Thyroid gland (tissue), 4 donors: ENCODE measurements around the gene KLF11.

ENCODE experiments used
- POLR2A ChIP-seq, 2 donors: fragments of 450-650 bp; IDR thresholded peaks; one replicate each; pipeline ENCODE4 v1.6.1; 2017; ENCODE audit warnings: antibody characterized with exemption in 2 of 2, mild to moderate bottlenecking in 2 of 2, moderate library complexity in 1 of 2
- TF ChIP-seq, protein P1 (sequence below), 6 experiments: fragments of 200-600 bp in 3 of 6; fragments of 450-650 bp in 3 of 6; sonication (generic) in 3 of 6; IDR thresholded peaks; one replicate each; pipeline ENCODE4 v1.5.1; 2016 to 2019; ENCODE audit warnings: antibody characterized with exemption in 6 of 6, mild to moderate bottlenecking in 2 of 6, inconsistent platforms in 1 of 6, moderate library complexity in 1 of 6

DNA sequence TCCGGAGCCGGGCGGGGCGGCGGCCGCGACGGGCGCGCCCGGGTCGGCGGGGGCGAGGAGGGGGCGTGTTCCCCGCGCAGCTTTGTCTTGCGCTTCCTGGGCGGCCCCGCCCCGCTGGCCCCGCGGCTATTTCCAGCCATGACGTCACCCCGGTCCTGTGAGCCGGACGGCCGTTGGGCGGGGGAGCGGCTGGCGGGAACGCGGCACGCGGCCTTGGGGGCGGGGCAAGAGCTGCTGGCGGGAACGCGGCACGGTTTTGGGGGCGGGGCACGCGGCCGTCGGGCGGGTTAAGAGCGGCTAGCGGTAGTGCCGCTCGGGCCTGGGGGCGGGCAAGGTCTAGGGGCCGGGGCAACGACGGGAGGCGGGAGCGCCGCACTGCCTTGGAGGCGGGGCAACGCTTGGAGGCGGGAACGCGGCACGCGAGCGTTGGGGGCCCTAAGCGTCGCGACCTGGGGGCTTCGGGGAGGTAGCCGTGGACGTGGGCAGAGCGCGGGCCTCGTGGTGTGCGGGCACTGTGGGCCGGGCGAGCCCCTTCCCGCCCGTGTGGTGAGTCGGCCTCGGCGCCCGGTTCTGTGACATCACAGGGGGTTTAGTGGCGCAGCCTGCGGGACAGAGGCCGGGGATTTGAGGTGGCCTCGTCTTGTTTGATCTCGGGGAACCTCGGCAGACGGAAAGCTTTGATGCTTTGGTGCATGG is 704 bp downstream of the KLF11 start:
- TF ChIP-seq, protein P1, sequence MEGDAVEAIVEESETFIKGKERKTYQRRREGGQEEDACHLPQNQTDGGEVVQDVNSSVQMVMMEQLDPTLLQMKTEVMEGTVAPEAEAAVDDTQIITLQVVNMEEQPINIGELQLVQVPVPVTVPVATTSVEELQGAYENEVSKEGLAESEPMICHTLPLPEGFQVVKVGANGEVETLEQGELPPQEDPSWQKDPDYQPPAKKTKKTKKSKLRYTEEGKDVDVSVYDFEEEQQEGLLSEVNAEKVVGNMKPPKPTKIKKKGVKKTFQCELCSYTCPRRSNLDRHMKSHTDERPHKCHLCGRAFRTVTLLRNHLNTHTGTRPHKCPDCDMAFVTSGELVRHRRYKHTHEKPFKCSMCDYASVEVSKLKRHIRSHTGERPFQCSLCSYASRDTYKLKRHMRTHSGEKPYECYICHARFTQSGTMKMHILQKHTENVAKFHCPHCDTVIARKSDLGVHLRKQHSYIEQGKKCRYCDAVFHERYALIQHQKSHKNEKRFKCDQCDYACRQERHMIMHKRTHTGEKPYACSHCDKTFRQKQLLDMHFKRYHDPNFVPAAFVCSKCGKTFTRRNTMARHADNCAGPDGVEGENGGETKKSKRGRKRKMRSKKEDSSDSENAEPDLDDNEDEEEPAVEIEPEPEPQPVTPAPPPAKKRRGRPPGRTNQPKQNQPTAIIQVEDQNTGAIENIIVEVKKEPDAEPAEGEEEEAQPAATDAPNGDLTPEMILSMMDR (IDR thresholded peaks at IDR 0.05), result no peak
- TF ChIP-seq POLR2A (IDR thresholded peaks at IDR 0.05), result peak in 1 of 2 donors; percentile 1
